ENCODE results near the gene L3MBTL1.
A peak's percentile ranks its signal among the peaks of the same experiment; 100 is the strongest.

Gene L3MBTL1

DNA sequence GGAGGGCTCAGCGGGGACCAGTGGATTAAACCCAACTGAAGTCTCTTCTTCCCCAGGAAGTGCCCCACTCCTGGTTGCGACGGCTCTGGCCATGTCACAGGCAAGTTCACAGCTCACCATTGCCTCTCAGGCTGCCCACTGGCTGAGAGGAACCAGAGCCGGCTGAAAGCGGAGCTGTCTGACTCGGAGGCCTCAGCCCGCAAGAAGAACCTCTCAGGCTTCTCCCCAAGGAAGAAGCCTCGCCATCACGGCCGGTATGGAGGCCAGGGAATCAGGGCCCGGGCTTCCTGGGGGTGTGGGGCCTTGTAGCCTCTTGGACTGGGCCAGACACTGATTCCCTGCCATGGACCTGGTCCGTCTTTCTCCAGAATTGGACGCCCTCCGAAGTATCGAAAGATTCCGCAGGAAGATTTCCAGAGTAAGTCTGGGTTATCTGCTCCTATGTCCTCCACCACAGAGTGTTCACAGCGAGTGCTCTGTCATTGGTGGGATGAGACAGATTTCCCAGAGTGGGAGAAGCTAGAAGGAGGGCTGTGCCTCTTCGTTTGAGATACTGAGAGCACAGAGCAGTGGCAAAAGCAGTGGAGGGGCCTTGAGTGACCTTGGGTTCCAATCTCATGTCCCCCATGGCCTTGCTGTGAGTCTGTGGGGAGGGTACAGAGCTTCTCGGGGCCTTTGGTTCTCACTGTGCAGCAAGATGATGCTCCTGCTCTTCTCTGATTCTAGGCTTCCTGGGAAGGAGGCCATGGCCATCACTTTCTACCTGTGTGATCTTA, 28.7 kb downstream of the L3MBTL1 start:
- no peak for DNase-seq (ENCODE audit: low read depth)

- no peak for DNase-seq (ENCODE audit: low read depth)
Measured at GRCh38 chr20:43536817-43537440, 29.4 kb downstream of the L3MBTL1 start.

DNA sequence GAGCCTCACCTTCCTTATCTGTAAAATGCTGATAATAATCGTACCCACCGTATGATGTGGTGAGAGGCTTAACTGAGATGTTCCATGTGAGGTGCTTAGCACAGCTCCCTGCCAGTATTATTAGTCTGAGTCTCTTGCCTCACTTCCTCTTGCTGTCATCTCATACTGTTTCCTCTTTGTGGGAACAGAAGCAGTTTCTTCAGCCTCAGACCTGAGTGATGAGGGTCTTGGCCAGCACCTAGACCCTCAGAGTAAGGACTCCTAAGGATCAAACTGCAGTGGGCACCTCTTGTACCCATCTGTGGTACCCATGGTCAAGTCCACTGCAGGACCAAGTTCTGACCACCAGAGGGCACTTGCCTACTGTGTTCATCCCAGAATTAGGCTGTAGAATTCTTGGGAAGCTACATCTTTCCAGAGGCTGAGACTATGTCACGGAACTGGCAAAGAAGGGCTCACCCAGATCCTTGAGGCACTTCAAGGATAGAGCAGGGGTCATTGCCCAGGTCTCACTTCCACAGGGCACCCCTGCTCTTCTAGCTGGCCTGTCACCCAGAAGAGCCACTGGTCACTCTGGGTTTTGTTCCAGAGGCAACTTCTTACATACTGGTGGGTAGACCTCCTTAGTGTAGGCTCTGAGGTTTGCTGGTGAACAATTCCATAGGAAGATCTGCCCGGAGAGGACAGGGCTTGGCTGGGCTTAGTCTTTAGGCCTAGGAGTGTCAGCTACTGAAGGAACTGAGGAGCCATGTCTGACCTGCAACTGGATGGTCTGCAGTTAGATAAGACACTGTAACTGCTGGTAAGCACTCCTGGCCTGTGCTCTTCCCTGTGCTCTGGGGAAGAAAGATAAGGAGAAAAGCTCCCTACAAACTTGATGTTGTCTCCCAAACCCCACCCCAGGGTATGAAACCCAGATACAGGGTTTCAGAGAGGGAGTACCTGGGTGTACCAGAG, 30.7 kb downstream of the L3MBTL1 start:
- peak; percentile 39 for DNase-seq (ENCODE audit: low read depth)

DNA sequence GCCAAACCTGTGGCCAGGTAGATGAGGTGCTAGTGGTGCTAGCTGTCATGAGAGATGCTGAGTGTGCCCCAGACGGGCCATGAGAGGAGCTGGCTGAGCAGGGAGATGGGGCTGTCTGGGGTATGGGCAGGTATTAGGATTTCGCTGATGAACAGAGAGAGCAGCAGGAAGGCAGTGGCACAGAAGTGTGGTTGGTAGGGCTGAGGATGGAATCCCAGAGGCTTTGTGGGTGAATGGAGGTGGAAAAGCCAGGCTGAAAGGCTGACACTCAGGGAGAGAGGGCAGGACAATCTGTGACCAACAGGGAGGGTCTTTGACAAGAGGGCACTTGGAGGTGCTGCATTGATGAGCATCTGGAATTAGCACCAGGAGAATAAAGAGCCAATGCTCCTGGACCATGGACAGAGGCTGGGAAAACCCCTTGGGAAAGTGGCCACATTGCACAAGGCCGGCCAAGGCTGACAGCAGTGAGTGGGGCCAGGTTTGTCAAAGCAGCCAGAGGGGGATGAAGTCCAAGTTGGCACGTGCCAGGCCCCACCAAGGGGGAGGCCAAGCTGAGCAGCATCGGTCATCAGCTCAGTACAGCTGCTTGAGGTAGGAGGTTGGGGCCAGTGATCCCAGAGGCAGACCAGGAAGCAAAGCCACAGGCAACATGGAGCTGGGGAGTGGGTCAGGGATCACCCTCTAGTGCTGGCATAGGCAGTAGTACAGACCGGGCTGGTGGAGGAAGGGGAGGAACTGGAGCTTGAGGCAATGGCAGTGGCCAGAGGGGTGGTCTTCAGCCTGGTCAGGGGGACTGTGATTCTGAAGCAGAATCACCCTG, 31.6 kb downstream of the L3MBTL1 start:
- no peak for DNase-seq (ENCODE audit: low read depth)

DNA sequence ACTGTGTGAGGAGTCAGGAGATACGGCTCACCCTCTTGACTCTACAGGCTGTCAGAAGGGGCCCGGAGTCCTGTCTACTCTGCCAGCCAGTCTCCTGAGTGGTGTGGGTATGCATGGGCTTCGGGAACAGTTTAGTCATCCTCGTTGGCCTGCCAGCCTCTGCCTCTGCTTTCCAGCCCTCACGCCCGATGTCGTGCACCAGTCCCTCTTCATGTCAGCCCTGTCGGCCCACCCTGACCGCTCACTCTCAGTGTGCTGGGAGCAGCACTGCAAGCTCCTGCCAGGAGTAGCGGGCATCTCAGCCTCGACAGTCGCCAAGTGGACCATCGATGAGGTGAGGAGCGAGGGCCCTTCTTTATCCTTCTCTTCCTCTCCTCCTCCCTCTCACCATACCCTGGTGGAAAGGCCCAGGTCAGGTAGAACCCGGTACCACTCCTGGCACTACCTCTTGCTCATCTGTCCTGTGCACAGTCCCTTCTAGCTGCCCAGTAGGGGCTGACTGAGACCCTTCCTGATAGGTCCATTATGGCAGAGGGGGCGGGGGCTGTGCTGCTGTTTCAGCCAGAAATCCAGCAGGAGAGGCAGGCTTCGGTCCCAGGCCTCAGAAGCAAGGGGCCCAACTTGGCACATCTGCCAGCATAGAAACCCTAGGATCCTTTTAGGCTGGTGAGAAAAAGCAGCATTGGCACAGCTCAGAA, 32.6 kb downstream of the L3MBTL1 start:
- no peak for DNase-seq (ENCODE audit: low read depth)

DNA sequence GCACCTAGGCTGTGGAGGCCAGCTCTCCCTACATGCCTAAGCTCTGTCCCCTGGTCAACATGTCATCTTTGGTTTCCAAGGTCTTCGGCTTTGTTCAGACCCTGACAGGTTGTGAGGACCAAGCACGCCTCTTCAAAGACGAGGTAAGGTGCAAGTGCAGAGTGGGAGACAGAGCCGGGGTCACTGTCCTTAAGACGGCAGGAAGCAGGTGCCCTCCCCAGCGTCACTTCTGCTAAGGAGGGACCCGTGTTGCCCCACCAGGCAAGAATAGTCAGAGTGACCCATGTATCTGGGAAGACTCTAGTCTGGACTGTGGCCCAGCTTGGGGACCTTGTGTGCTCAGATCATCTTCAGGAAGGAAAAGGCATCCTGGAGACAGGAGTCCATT, 33.2 kb downstream of the L3MBTL1 start:
- DNase-seq (ENCODE audit: low read depth), result no peak

DNA sequence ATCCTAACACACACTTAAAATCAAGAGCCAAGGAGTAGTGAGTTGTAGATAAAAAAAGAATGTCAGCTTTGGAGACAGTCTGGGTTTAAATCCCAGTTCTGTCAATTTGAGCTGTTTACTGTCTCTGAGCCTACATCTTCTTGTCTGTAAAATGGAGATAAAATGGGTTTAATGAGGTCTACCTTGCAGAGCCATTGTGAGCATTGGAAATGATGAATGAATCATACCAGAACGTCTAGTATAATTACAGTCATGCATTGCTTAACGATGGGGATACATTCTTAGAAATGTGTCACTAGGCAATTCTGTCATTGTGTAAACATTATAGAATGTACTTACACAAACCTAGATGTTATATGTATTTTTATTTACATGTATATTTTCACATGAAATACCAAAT, 33.7 kb downstream of the L3MBTL1 start:
- no peak for DNase-seq (ENCODE audit: low read depth)

- DNase-seq (ENCODE audit: low read depth), result no peak
Measured at GRCh38 chr20:43542161-43542560, 34.7 kb downstream of the L3MBTL1 start.

GRCh38 chr20:43542674-43543073, 35.2 kb downstream of the L3MBTL1 start:
- no peak for DNase-seq (ENCODE audit: low read depth)

DNA sequence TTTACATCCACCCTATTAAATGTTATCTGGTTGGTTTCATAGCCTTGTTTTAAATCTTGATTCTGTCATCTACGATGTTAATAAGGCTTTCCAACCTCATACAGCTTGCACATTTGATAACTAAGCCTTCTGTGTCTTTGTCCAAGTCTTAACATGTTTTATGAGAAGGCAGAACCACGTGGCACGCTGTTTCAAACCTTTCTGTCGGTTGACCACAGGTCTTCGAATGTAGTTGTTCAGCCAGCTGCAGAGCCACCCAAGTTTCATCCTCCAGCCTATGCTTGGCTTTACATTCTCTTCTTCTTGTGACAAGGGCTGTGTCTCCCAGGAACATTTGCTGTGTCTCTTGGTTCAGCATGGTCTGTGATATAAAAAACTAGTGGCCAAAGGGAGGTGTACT, 35.6 kb downstream of the L3MBTL1 start:
- no peak for DNase-seq (ENCODE audit: low read depth)

GRCh38 chr20:43544501-43544900, 37.0 kb downstream of the L3MBTL1 start:
- no peak for DNase-seq (ENCODE audit: low read depth)

GRCh38 chr20:43545837-43546578, 38.5 kb downstream of the L3MBTL1 start:
- DNase-seq (ENCODE audit: low read depth), result no peak

GRCh38 chr20:43548273-43548880, 40.9 kb downstream of the L3MBTL1 start:
- DNase-seq (ENCODE audit: low read depth), result no peak

DNA sequence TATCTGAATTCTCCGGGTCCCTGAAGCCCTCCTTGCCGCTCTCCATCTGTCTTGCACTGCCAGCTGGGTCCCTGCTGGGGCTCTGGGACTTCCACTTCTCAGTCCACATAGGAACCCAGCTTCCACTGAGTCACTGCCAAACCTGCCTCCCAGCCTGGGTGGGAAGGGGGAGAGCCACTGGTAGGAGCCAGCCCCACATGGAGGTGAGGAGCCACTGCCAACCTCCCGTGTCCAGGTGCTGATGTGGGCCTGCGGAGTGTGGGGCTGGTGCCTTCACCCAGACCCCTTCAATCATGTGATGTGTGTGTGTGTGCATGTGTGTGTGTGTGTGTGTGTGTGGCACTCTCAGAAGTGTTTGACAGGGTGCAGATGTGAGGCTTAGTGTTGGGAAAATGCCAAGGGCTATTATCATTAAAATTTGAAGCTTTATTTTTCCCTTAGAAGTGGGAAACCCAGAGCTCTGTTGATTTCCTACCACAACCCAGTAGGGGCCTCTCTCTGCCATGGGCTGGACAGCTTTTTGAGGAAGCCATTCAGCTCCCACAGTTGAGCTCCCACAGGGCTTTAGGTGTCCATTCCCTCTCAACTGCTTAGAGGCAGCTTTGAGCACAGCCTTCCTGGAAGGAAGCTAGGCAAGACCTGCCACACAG, 42.0 kb downstream of the L3MBTL1 start:
- DNase-seq (ENCODE audit: low read depth), result no peak

GRCh38 chr20:43550456-43550855, 43.0 kb downstream of the L3MBTL1 start:
- DNase-seq (ENCODE audit: low read depth), result no peak

DNA sequence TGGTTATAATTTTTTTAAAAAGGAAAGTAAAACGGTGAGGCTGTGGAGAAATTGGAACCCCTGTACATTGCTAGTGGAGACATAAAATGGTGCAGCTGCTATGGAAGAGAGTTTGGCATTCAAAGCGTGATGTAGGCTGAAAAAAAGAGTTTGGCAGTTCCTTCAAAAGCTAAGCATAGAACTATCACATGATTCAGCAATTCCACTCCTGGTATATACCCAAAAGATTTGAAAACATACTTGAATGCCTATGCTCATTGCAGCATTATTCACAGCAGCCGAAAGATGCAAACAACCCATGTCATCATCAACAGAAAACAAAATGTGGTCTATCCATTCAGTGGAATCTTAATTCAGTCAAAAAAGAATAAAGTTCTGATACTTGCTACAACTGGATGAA, 46.9 kb downstream of the L3MBTL1 start:
- no peak for DNase-seq (ENCODE audit: low read depth)

GRCh38 chr20:43558412-43559146, 51.1 kb downstream of the L3MBTL1 start, which contains the start of gene SGK2:
Gene SGK2 (plus strand): TSS chr20:43559027. CDS start chr20:43566496, 7,469 bp downstream.
- no peak for DNase-seq (ENCODE audit: low read depth)

- no peak for DNase-seq (ENCODE audit: low read depth)
Measured at GRCh38 chr20:43559147-43559987, 51.9 kb downstream of the L3MBTL1 start.

Data from fibroblast of the conjunctiva (primary cell).